ENCODE measurements around the gene IRAK1.

IRAK1 gene

DNA sequence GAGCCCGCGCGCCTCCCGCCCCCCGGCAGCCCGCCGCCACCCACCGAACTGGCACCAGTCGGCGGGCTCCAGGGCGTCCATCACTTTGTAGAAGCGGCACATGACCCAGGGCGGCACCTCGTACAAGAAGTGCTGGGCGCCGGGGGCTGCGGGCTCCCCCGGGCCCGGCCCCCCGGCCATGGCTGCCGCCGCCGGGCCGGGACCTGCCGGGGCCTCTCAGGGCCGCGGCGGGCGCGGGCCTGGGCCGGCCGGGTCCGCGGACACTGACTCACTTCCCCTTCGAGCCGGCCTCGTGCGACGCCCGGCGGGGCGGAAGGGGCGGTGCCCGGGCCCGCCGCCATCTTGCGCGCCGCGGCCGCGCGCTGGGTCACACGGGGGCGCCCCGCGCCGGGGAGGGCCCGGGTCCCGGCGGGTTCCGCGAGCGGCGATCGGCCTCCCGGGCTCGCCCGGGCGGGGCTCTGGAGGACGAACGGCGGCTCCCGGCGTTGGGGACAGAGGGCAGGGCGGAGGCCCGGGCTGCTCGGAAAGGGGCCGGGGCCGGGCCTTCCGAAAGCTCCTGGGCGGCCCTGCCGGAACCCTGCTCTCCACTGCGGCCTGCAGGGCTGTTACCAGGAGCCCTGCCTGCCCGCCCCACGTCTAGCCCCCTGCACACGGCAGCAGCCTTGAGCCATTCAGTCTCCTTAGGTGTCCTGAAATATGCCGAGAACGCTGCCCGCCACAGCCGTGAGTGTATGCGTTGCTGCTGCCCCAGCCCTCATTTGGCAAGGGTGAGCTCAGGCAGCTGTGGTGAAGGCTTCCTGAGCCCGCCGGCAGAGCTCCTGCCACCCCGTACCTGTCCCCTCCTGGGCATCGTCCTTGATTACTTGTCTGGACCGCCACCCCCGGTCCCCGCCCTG lies at the start of gene IRAK1:
IRAK1 (minus strand) TSS at position 270 of the 896 bp plus-strand sequence; CDS start at position 180, 90 bp downstream.
- DNase-seq: peak in 7 of 14 donors; percentile 14 to 72 (median 33)

DNA sequence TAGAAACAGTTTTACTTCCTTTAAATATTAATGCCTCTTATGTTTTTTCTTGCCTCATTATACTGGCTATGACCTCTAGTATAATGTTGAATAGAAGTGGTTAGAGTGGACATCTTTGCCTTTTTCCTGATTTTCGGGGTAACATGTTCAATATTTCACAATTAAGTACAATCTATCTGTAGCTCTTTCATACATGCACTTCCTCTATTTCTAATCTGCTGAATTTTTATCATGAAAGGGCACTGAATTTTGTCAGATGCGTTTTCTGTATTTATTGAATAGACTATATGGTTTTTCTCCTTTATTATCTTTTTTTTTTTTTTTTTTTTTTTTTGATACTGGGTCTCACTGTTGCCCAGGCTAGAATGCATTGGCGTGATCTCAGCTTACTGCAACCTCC lies 48.9 kb upstream of the IRAK1 start:
- no peak for DNase-seq

GRCh38 chrX:154064637-154065435 lies 45.1 kb upstream of the IRAK1 start:
- no peak for DNase-seq

DNA sequence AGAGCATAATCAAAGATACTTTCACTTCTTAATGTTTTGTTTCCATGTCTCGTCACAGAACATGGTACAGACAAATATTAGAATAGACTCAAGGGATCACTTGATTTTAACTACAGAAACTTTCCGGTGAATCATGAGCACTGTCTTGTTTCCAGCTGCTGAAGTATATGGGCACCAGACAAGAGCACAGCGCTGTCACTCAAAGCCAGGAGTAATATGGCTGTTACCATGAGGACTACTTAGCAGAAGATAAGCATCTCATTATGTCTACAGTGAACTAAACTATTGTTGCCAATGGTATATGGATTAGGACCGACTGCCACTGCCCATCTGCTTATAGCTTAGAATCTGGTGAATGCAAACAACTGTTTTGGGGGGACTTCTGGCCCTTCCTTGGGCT lies 43.5 kb upstream of the IRAK1 start:
- DNase-seq: no peak

DNA sequence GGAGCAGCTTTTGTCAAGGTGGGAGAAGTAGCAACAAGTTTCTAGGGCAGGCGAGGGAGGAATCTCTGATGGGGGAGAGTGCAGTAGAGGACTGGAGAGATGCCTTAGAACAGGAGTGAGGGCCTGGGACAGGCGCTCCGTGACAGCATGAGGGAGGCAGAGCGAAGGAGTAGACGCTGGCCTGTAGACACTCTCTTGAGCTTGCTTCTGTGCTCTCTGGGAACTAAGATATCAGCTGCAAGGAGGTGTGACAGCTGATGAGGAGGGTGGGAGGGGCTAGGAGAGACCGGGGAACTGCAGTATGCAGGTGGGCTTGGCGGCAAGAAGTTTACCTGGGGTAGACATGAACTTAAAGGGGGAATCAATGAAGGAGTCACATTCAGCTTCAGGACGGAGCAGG lies 42.1 kb upstream of the IRAK1 start:
- no peak for DNase-seq

GRCh38 chrX:154059729-154060245 lies 40.1 kb upstream of the IRAK1 start:
- no peak for DNase-seq

- DNase-seq: no peak
Observed at GRCh38 chrX:154059231-154059630, 39.5 kb upstream of the IRAK1 start.

DNA sequence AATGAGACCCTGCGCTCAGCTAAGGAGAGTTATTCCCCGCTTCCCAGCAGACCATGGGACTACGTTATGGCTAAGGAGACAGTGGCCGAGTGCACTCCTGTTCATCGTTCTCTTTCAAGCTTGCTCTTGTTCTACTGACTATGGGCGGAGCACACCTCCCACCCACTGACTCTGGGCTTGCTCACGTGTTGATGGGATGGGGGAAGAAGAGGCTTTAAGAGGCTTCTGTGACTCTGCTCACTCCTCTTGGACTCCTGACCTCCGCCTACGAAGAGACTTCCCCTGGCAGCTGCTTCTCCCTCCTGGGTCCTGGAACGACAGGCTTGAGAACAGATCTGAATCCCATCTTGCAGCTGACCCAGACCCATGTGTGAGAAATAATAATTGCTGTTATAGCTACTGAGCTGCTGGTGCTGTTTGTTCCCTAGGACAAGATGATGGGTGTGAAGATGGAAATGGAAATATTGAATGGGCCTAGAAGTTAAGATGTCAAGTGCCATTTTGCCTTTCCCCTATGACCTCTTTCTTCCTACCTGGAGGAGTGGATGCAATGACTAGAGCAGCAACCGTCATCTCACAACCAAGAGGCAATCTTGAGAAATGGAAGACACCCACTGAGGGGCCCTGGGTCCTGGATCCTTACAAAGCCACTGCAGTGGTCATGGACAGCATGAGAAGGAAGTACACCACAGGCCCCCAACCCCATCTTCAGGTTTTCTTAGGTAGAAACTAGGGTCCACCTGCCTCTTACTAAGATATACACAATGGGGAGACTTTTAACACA lies 38.7 kb upstream of the IRAK1 start:
- DNase-seq: no peak

DNA sequence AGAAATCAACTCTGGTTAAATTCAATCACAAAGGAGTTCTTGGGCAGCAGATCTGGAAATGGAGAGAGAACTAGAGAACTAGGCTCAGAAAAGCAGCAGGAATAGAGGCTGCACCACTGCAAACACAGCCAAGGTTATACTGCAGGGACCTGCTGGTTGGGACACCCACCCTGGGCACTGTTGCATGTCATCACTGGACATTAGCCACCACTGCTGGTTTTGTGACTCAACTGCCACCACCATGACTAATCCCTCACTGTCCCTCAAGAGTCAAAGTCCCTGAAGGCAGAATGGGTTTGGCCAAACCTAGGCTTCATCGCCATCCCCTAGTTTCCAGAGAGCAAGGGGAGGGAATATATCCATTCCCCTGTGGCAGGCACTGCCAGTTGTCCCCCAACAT lies 38.1 kb upstream of the IRAK1 start:
- no peak for DNase-seq

DNA sequence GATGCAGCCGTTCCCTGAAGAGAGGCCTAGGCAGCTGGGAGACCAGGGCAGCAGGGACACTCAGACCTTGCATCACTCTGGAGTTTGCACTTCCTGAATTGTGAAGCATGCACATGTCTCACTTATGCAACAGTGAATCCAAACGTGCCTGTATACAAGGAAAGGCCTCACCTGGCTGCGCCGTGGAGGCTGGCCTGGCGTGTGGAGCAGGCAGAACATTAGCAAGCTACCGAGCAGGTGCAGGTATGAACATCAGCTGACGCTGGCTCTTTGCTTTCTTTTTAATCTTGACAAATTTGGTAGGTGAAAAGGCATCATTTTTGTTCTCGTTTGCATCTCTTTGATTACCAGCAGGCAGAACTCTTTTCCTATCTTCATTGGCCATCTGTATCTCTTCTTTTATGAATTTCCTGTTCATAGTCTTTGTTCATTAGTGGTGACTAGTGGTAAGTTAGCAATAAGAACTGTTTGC lies 37.1 kb upstream of the IRAK1 start:
- DNase-seq: no peak

DNA sequence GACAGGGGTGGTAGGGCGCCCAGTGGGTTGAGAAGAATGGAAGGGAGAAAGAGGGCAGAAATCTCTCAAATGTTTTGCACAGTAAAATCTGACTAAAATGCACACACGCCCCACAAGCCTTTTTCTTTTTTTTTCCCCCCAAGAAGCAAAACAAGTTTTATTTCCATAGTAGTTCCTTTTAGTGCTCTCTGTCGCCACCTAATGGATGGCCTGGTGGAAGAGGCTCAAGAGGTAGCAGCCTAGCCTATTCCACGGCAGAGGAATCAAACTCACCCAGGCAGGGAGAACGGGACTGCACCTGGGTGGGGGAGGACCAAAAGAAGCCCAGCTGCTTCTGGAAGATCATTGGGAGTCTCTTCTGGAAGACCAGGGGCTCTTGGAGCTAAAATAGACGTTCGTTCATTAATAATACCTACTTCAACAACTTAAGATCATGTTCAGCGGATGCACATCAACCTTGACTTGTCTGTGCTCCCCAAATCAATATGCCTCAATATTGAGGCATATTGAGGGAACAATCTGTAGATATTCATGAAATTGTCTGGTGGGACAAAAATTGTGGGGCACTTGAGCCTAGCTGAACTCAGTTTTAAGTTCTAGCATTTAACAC lies 31.6 kb upstream of the IRAK1 start:
- DNase-seq: peak in 6 of 14 donors; percentile 10 to 32 (median 27)

DNA sequence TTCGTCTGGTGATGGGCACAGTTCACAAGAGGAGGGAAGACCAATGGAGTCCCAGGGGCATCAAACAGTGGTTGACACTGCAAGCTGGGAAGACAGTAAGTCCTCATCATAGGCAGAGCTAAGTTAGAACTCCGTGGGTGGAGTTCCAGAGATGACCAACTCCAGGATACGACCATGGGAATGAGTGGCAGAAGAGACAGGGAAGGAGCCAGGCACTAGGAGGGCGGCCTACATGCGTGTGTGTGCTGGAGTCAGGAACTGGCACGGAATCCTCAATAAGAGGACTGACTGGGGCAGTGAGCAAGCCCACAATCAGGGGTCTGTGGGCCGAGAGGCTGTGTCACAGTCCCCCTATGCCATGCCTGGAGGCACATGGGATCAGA lies 30.4 kb upstream of the IRAK1 start:
- DNase-seq: no peak

DNA sequence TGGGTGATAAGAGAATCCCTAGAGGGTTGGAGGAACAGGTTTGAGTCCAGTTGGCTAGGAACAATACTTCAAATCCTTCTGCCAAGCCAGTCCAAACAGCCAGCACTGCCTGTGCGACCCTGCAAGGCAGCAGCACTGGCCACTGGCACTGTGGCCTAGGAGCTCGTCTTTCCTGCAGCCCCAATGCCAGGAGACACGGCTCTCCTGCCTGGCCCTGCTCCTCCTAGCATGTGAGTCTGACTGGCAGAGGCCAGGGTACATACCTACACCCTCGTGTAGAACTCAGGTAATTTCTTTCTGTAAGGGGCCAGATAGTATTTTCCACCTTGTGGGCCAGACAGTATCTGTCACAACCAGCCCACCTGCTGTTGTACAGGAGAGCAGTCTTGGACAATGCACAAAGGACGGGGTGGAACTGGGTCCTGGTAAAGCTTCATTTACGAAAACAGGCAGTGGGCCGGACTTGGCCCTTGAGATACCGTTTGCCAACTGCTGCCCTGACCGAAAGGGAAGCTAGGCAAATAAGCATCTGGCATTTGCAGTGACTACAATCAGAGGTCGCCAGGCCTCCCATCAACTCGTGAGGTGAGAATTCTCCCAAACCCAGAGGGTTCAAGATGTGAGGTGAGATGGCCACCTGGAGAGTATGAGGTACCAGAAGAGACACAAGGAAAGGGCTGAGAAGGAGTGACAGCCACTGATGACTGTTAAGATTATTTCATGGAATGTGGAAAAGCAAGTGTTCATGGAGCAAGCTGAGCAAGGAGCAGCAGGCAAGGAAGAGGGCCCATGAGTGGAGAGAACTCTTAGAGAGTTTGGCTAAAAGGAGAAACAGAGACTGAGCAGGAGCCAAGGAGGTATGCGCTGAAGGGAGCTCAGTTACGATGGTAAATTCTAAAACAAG lies 29.8 kb upstream of the IRAK1 start:
- DNase-seq: peak in 1 of 14 donors; percentile 10

DNA sequence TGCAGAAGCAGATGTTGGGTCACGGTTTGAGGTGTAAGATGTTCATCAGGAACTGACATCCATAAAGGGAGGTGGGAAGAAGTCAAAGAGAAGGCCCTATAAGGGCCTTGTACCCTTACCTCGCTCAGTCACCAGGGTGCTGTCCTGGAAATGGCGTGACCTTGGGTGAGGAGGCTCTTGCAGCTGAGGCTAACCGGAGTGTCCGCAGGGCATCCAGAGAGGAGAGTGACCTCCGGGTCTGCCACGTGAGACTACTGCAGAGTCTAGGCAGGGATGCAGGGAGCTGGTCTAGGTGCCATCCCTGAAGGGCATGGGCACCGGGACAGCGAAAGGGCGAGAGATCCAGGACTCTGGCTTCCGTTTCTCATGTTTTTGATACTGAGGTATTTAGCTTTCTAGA lies 28.7 kb upstream of the IRAK1 start:
- DNase-seq: no peak

DNA sequence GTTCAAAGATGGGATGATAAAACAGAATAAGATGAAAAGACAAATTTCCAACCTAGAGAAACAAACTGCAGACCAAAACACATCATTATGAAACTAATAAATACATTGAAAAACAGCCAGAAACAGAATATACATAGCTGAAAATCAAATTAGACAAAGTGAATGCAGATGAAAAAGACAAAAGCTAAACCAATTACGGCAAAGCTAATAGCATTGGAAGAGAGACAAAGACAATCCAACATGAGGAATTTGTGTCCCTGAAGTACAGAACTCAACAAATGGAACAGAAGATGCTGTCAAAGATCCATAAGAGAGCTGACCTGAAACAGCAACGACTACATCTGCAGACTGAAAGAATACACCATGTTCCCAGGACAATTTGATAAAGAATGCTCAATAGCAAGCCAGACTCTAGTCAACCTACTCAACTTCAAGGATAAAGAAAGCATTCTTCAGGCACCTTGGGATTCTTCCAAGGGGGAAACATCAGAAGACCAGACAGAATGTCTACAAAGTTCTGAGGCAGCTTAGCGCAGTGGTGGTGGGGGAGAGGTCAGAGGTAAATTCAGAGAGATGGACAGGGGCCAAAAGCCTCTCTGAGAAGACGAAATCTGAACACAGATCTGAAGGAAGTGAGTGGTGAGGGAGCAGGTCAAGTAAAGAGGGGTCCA lies 27.4 kb upstream of the IRAK1 start:
- DNase-seq: no peak

GRCh38 chrX:154046031-154046781 lies 26.5 kb upstream of the IRAK1 start:
- peak in 1 of 14 donors; percentile 23 for DNase-seq

- no peak for DNase-seq
Observed at GRCh38 chrX:154044091-154044490, 24.4 kb upstream of the IRAK1 start.

- DNase-seq: no peak
Observed at GRCh38 chrX:154043003-154043763, 23.5 kb upstream of the IRAK1 start.

DNA sequence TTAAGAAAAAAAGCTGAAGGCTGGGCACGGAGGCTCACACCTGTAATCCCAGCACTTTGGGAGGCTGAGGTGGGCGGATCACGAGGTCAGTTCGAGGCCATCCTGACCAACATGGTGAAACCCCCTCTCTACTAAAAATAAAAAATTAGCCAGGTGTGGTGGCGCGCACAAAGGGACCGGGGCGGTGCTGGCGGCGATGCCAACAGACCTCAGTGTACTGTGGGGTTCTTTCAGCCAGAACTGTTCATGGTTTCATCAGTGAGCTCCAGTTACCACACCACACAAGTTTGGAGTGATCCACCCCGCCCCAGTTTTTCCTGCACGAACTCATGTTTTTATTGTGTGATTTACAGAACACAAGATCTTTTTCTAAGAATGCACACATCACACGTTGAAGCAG lies 21.2 kb upstream of the IRAK1 start:
- DNase-seq: no peak
